Measurements from ENCODE around the gene SLC10A7. TPM values are rescaled to one million over a fixed set of nuclear protein-coding genes. Genes with fewer than 3 reads are reported as not detected.

The SLC10A7 gene
- total and polyA plus RNA-seq, 2 donors (not counting 1 experiment from before 2014, with no cell fraction given): 7.4 to 12.6 TPM

DNA sequence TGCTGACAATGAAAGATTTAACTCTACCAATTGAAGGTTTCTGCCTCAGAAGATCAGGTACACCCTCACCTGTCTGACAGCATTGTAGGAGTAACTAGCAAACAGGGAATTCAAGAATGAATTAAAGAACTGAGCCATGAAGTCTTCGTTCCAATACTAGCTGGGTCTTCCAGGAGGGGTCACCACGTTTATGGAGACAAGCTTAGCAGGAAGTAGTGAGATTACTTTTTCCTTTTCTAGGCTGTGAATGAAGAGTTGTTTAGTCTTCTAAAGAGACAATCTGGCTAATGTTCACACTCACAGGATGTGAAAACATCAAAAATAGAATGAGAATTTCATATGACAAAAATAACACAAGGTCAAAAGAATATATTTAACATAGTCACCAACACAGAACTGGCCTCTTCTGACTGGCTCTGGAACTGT lies 252.5 kb downstream of the SLC10A7 start:
- H2AFZ ChIP-seq (ENCODE audit: low read length): no peak overlapping the region
- no peak for DNase-seq (ENCODE audit: low read depth in 2 of 2)
- no peaks in the 10 kb centered on the region for H3K79me2 ChIP-seq (ENCODE audit: control insufficient read depth, insufficient read depth, low read length)
- no peak for TF ChIP-seq EZH2 (IDR thresholded peaks at IDR 0.05; ENCODE audit: low read length, missing control alignments)
- TF ChIP-seq, protein P1, sequence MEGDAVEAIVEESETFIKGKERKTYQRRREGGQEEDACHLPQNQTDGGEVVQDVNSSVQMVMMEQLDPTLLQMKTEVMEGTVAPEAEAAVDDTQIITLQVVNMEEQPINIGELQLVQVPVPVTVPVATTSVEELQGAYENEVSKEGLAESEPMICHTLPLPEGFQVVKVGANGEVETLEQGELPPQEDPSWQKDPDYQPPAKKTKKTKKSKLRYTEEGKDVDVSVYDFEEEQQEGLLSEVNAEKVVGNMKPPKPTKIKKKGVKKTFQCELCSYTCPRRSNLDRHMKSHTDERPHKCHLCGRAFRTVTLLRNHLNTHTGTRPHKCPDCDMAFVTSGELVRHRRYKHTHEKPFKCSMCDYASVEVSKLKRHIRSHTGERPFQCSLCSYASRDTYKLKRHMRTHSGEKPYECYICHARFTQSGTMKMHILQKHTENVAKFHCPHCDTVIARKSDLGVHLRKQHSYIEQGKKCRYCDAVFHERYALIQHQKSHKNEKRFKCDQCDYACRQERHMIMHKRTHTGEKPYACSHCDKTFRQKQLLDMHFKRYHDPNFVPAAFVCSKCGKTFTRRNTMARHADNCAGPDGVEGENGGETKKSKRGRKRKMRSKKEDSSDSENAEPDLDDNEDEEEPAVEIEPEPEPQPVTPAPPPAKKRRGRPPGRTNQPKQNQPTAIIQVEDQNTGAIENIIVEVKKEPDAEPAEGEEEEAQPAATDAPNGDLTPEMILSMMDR (conservative IDR thresholded peaks at IDR 0.05 in 1 of 2, IDR thresholded peaks at IDR 0.05 in 1 of 2; ENCODE audit: low read depth in 1 of 2, low read length in 2 of 2): no peak
- H3K4me1 ChIP-seq (ENCODE audit: control insufficient read depth, extremely low read depth, insufficient read depth, low read length): no peaks in the 10 kb centered on the region
- no peak overlapping the region for H3K4me3 ChIP-seq (replicated peaks in 1 of 4; ENCODE audit: control extremely low read depth in 1 of 4, insufficient read depth in 1 of 4, low read depth in 3 of 4, low read length in 4 of 4)
- no peak overlapping the region for H3K4me2 ChIP-seq (ENCODE audit: extremely low read depth, insufficient read depth, low read length)
- H3K27ac ChIP-seq (ENCODE audit: insufficient read depth, low read length): no peak overlapping the region
- H3K9ac ChIP-seq (ENCODE audit: insufficient read depth, low read length): no peak overlapping the region
- no peaks in the 10 kb centered on the region for H3K36me3 ChIP-seq (ENCODE audit: control insufficient read depth, insufficient read depth, low read length)
- H3K9me3 ChIP-seq (ENCODE audit: control insufficient read depth, insufficient read depth, low read depth, low read length): no peaks in the 10 kb centered on the region
- no peaks in the 10 kb centered on the region for H3K27me3 ChIP-seq (ENCODE audit: control insufficient read depth, insufficient read depth, low read length)
- no peaks in the 10 kb centered on the region for H4K20me1 ChIP-seq (ENCODE audit: control insufficient read depth, extremely low read depth, insufficient read depth, low read length)

DNA sequence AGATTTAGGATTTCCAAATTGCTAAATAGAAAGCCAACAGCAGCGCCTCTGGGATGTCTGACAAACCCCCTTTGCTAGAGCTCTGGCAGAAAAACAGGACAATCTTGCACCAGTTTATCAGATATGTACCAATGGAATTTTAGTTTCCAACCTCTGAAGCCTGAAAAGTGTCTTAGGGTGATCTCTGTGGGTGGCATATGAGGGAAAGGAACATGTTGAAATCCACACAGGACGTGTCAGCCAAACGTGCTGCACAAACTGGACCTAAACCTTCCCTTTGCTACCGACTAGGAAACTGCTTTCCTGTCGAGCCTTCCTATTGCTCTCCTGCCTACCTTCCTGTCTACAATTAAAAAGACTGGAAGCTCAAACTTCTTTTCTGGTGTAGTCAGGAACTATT lies 253.9 kb downstream of the SLC10A7 start:
- TF ChIP-seq, protein P1 (conservative IDR thresholded peaks at IDR 0.05 in 1 of 2, IDR thresholded peaks at IDR 0.05 in 1 of 2; ENCODE audit: low read depth in 1 of 2, low read length in 2 of 2): no peak
- TF ChIP-seq EZH2 (IDR thresholded peaks at IDR 0.05; ENCODE audit: low read length, missing control alignments): no peak
- H3K27ac ChIP-seq (ENCODE audit: insufficient read depth, low read length): no peak overlapping the region
- H3K4me3 ChIP-seq (replicated peaks in 1 of 4; ENCODE audit: control extremely low read depth in 1 of 4, insufficient read depth in 1 of 4, low read depth in 3 of 4, low read length in 4 of 4): no peak overlapping the region

DNA sequence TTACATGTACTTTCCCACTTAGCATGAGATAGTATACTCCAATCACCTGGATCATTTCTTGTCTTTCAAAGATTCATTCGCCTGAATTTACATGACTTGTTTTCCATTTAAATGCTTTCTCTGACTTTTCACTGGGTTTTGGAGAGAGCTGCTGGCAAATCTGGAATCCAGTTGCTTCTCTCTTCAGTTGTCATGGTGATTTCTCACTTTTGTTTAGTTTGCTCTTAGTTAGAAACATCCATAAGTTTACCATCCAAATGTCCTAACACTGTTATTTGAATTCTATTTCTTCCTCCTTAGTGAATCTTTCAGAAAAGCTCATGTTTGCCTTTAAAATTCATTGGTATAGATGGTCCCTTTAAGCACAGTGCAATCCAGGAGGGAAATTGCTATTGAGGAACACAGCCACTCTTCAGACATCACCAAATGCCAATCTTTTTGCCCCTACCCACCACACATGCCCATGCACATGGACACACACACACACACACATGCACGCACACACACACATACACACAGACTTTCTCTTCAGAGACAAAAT lies 255.7 kb downstream of the SLC10A7 start:
- Histone ChIP-seq H3K27ac (ENCODE audit: insufficient read depth, low read length) (no peak overlapping the region), H2AFZ (ENCODE audit: low read length) (no peak overlapping the region), H3K79me2 (ENCODE audit: control insufficient read depth, insufficient read depth, low read length) (no peaks in the 10 kb centered on the region), H3K4me2 (ENCODE audit: extremely low read depth, insufficient read depth, low read length) (no peak overlapping the region), H3K4me3 (replicated peaks in 1 of 4; ENCODE audit: control extremely low read depth in 1 of 4, insufficient read depth in 1 of 4, low read depth in 3 of 4, low read length in 4 of 4) (no peak overlapping the region), H4K20me1 (ENCODE audit: control insufficient read depth, extremely low read depth, insufficient read depth, low read length) (no peaks in the 10 kb centered on the region), H3K27me3 (ENCODE audit: control insufficient read depth, insufficient read depth, low read length) (no peaks in the 10 kb centered on the region), H3K9ac (ENCODE audit: insufficient read depth, low read length) (no peak overlapping the region), H3K36me3 (ENCODE audit: control insufficient read depth, insufficient read depth, low read length) (no peaks in the 10 kb centered on the region), H3K4me1 (ENCODE audit: control insufficient read depth, extremely low read depth, insufficient read depth, low read length) (no peaks in the 10 kb centered on the region), H3K9me3 (ENCODE audit: control insufficient read depth, insufficient read depth, low read depth, low read length) (no peaks in the 10 kb centered on the region)
- DNase-seq (ENCODE audit: low read depth in 2 of 2): no peak
- TF ChIP-seq, protein P1 (conservative IDR thresholded peaks at IDR 0.05 in 1 of 2, IDR thresholded peaks at IDR 0.05 in 1 of 2; ENCODE audit: low read depth in 1 of 2, low read length in 2 of 2): no peak
- TF ChIP-seq EZH2 (IDR thresholded peaks at IDR 0.05; ENCODE audit: low read length, missing control alignments): no peak

More for the DNA sequence above, 253.9 kb downstream of the SLC10A7 start:
- H3K4me2 ChIP-seq (ENCODE audit: extremely low read depth, insufficient read depth, low read length): no peak overlapping the region
- H2AFZ ChIP-seq (ENCODE audit: low read length): no peak overlapping the region
- no peak for DNase-seq (ENCODE audit: low read depth in 2 of 2)
- no peaks in the 10 kb centered on the region for H3K9me3 ChIP-seq (ENCODE audit: control insufficient read depth, insufficient read depth, low read depth, low read length)
- H3K4me1 ChIP-seq (ENCODE audit: control insufficient read depth, extremely low read depth, insufficient read depth, low read length): no peaks in the 10 kb centered on the region
- H3K27me3 ChIP-seq (ENCODE audit: control insufficient read depth, insufficient read depth, low read length): no peaks in the 10 kb centered on the region
- no peaks in the 10 kb centered on the region for H3K36me3 ChIP-seq (ENCODE audit: control insufficient read depth, insufficient read depth, low read length)
- no peaks in the 10 kb centered on the region for H3K79me2 ChIP-seq (ENCODE audit: control insufficient read depth, insufficient read depth, low read length)
- H3K9ac ChIP-seq (ENCODE audit: insufficient read depth, low read length): no peak overlapping the region
- no peaks in the 10 kb centered on the region for H4K20me1 ChIP-seq (ENCODE audit: control insufficient read depth, extremely low read depth, insufficient read depth, low read length)
